SU-DHL-6 (cell line): ENCODE measurements around the gene ASB2.

ENCODE experiments used
- H2AFZ ChIP-seq: fragments of 200-600 bp; sonication (generic); 2 replicates; pipeline ENCODE4 v1.6.1; 2014; ENCODE audit warnings: low read depth, mild to moderate bottlenecking, moderate library complexity, mixed read lengths, antibody characterized with exemption, low read length; ENCODE audit not compliant: severe bottlenecking
- H3F3A ChIP-seq: fragments of 200-600 bp; shearing (Covaris generic); 2 replicates; pipeline ENCODE4 v1.6.0; 2016; ENCODE audit warnings: antibody characterized with exemption, mild to moderate bottlenecking; ENCODE audit not compliant: insufficient read depth
- H3K27ac ChIP-seq: fragments of 200-600 bp; sonication (generic); 2 replicates; pipeline ENCODE4 v1.5.1; 2016; ENCODE audit warnings: low read depth, mild to moderate bottlenecking, low read length, moderate library complexity, mixed read lengths
- H3K27me3 ChIP-seq: fragments of 200-600 bp; sonication (generic), shearing (Covaris generic); 2 replicates; pipeline ENCODE4 v1.6.0; 2014; ENCODE audit warnings: mild to moderate bottlenecking, low read length
- H3K36me3 ChIP-seq: fragments of 200-600 bp; sonication (generic); 2 replicates; pipeline ENCODE4 v1.6.1; 2014; ENCODE audit warnings: mild to moderate bottlenecking, low read length, mixed read lengths
- H3K4me2 ChIP-seq: fragments of 300-600, 200-600 bp; shearing (Covaris generic), sonication (generic); 2 replicates; pipeline ENCODE4 v1.6.0; 2014; ENCODE audit warnings: low read length, low read depth, mild to moderate bottlenecking; ENCODE audit not compliant: poor library complexity, severe bottlenecking
- H3K4me3 ChIP-seq: fragments of 200-600 bp; sonication (generic); 2 replicates; pipeline ENCODE4 v1.5.1; 2014; ENCODE audit warnings: antibody characterized with exemption, low read length, mild to moderate bottlenecking, mixed read lengths; ENCODE audit not compliant: insufficient read depth, poor library complexity, severe bottlenecking
- H3K79me2 ChIP-seq: fragments of 200-600 bp; sonication (generic); 2 replicates; pipeline ENCODE4 v1.6.1; 2014; ENCODE audit warnings: mild to moderate bottlenecking, low read length, moderate library complexity; ENCODE audit not compliant: insufficient read depth
- H3K9ac ChIP-seq: fragments of 200-600 bp; sonication (generic); 2 replicates; pipeline ENCODE4 v1.7.0; 2014; ENCODE audit warnings: mild to moderate bottlenecking, low read length
- H3K9me2 ChIP-seq: fragments of 200-600 bp; sonication (generic); replicated peaks from 2 replicates; pipeline ENCODE4 v1.6.1; 2014; ENCODE audit warnings: low read length; ENCODE audit not compliant: insufficient read depth
- H3K9me3 ChIP-seq: fragments of 200-600 bp; sonication (generic); 2 replicates; pipeline ENCODE4 v1.6.1; 2014; ENCODE audit warnings: low read length, mixed read lengths; ENCODE audit not compliant: insufficient read depth
- H4K20me1 ChIP-seq: fragments of 200-600 bp; sonication (generic); 2 replicates; pipeline ENCODE4 v1.6.1; 2014; ENCODE audit warnings: low read depth, mild to moderate bottlenecking, antibody characterized with exemption, low read length, moderate library complexity, mixed read lengths
- CTCF ChIP-seq: fragments of 200-600 bp; sonication (generic); IDR thresholded peaks from one replicate; pipeline ENCODE4 v1.5.1; 2017; ENCODE audit warnings: antibody characterized with exemption, mild to moderate bottlenecking, low read length, moderate library complexity; ENCODE audit not compliant: insufficient read depth, poor library complexity, severe bottlenecking
- EZH2phosphoT487 ChIP-seq: fragments of 200-600 bp; sonication (generic), shearing (Covaris generic); conservative IDR thresholded peaks from 2 replicates; pipeline ENCODE4 v1.6.1; 2018; ENCODE audit warnings: mild to moderate bottlenecking, antibody characterized with exemption, low read length, moderate library complexity, mixed read lengths

The ASB2 gene

GRCh38 chr14:93909429-93910128 lies 66.8 kb downstream of the ASB2 start:
- H3F3A ChIP-seq: no peaks in the 10 kb centered on the region
- H3K9me2 ChIP-seq: no peaks in the 10 kb centered on the region
- no peak overlapping the region for H2AFZ ChIP-seq
- no peak for TF ChIP-seq EZH2phosphoT487
- TF ChIP-seq CTCF: no peak
- no peaks in the 10 kb centered on the region for H3K79me2 ChIP-seq
- H3K27ac ChIP-seq: no peak overlapping the region
- H3K27me3 ChIP-seq: no peaks in the 10 kb centered on the region
- no peaks in the 10 kb centered on the region for H3K36me3 ChIP-seq
- H3K4me3 ChIP-seq: no peak overlapping the region
- no peak overlapping the region for H3K9ac ChIP-seq
- no peak overlapping the region for H3K4me2 ChIP-seq
- no peaks in the 10 kb centered on the region for H3K9me3 ChIP-seq
- no peaks in the 10 kb centered on the region for H4K20me1 ChIP-seq

- Histone ChIP-seq H3K9me3 (no peaks in the 10 kb centered on the region), H2AFZ (peak overlapping the region; percentile 81), H3K36me3 (no peaks in the 10 kb centered on the region), H4K20me1 (no peaks in the 10 kb centered on the region), H3K9me2 (no peaks in the 10 kb centered on the region), H3K9ac (peak overlapping the region; percentile 17; the same call in 1 of the 2 replicates), H3K27ac (no peak overlapping the region), H3F3A (no peaks in the 10 kb centered on the region), H3K79me2 (no peaks in the 10 kb centered on the region), H3K4me2 (no peak overlapping the region), H3K4me3 (no peak overlapping the region), H3K27me3 (no peaks in the 10 kb centered on the region)
- peak; percentile 76 for TF ChIP-seq CTCF
- no peak for TF ChIP-seq EZH2phosphoT487
Observed at GRCh38 chr14:93906341-93907329, 69.7 kb downstream of the ASB2 start.

- TF ChIP-seq CTCF (no peak), EZH2phosphoT487 (no peak)
- no peaks in the 10 kb centered on the region for H3K9me3 ChIP-seq
- no peaks in the 10 kb centered on the region for H3K79me2 ChIP-seq
- no peak overlapping the region for H3K9ac ChIP-seq
- H3K27ac ChIP-seq: no peak overlapping the region
- no peaks in the 10 kb centered on the region for H3F3A ChIP-seq
- no peak overlapping the region for H3K4me2 ChIP-seq
- H3K36me3 ChIP-seq: no peaks in the 10 kb centered on the region
- H3K9me2 ChIP-seq: no peaks in the 10 kb centered on the region
- no peaks in the 10 kb centered on the region for H3K27me3 ChIP-seq
- H2AFZ ChIP-seq: no peak overlapping the region
- H4K20me1 ChIP-seq: no peaks in the 10 kb centered on the region
- no peak overlapping the region for H3K4me3 ChIP-seq
Observed at GRCh38 chr14:93905623-93906022, 70.7 kb downstream of the ASB2 start.
